B cell (primary cell): ENCODE results near the gene ASMTL.

Experiments
- EZH2 ChIP-seq: IDR thresholded peaks from 2 replicates; pipeline ENCODE4 v1.6.1; 2012; ENCODE audit warnings: borderline replicate concordance, low read depth, mild to moderate bottlenecking, moderate library complexity, low read length; ENCODE audit not compliant: insufficient read depth, poor library complexity, severe bottlenecking
- TF ChIP-seq, protein P1 (sequence below): fragments of 200-600 bp; IDR thresholded peaks from one replicate; pipeline ENCODE4 v1.8.0; 2022; ENCODE audit warnings: antibody characterized with exemption, mild to moderate bottlenecking

- TF ChIP-seq, protein P1, sequence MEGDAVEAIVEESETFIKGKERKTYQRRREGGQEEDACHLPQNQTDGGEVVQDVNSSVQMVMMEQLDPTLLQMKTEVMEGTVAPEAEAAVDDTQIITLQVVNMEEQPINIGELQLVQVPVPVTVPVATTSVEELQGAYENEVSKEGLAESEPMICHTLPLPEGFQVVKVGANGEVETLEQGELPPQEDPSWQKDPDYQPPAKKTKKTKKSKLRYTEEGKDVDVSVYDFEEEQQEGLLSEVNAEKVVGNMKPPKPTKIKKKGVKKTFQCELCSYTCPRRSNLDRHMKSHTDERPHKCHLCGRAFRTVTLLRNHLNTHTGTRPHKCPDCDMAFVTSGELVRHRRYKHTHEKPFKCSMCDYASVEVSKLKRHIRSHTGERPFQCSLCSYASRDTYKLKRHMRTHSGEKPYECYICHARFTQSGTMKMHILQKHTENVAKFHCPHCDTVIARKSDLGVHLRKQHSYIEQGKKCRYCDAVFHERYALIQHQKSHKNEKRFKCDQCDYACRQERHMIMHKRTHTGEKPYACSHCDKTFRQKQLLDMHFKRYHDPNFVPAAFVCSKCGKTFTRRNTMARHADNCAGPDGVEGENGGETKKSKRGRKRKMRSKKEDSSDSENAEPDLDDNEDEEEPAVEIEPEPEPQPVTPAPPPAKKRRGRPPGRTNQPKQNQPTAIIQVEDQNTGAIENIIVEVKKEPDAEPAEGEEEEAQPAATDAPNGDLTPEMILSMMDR: no peak
- no peak for TF ChIP-seq EZH2
Observed at GRCh38 chrX:1492421-1493012, 39.8 kb upstream of the ASMTL start.
